Measurements from ENCODE around the gene ENPP1. TPM values are rescaled to one million over a fixed set of nuclear protein-coding genes. Genes with fewer than 3 reads are reported as not detected.

Gene ENPP1
- total and polyA plus RNA-seq, 2 donors (not counting 1 experiment from before 2014, with no cell fraction given) = 48.6 to 85.4 TPM

DNA sequence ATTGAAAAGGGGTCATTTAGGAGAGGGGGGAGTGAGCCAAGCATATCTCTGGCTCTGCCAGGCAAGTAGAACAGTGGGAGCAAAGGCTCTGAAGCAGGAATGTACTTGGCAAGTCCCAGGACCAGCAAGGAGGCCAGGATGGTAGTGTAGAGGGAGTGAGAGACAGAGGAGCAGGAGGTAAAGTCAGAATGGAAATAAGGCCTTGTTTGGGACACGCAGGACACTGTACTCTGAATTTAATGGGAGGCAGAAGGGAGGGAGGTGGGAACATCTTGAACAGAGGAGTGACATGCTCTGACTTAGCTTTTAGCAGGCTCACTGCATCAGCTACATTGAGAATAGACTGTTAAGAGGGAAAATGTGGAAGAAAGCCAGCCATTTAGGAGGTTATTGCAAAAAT, 37.0 kb upstream of the ENPP1 start:
- H3K27ac ChIP-seq (ENCODE audit: insufficient read depth, low read length) = no peak overlapping the region
- no peaks in the 10 kb centered on the region for H3K79me2 ChIP-seq (ENCODE audit: control insufficient read depth, insufficient read depth, low read length)
- H4K20me1 ChIP-seq (ENCODE audit: control insufficient read depth, extremely low read depth, insufficient read depth, low read length) = no peaks in the 10 kb centered on the region
- no peaks in the 10 kb centered on the region for H3K4me1 ChIP-seq (ENCODE audit: control insufficient read depth, extremely low read depth, insufficient read depth, low read length)
- no peaks in the 10 kb centered on the region for H3K9me3 ChIP-seq (ENCODE audit: control insufficient read depth, insufficient read depth, low read depth, low read length)
- no peak overlapping the region for H3K4me3 ChIP-seq (replicated peaks in 1 of 4; ENCODE audit: control extremely low read depth in 1 of 4, insufficient read depth in 1 of 4, low read depth in 3 of 4, low read length in 4 of 4)
- no peak overlapping the region for H3K4me2 ChIP-seq (ENCODE audit: extremely low read depth, insufficient read depth, low read length)
- H3K9ac ChIP-seq (ENCODE audit: insufficient read depth, low read length) = no peak overlapping the region
- DNase-seq (ENCODE audit: low read depth in 2 of 2) = no peak
- no peaks in the 10 kb centered on the region for H3K36me3 ChIP-seq (ENCODE audit: control insufficient read depth, insufficient read depth, low read length)
- no peaks in the 10 kb centered on the region for H3K27me3 ChIP-seq (ENCODE audit: control insufficient read depth, insufficient read depth, low read length)
- TF ChIP-seq EZH2 (IDR thresholded peaks at IDR 0.05; ENCODE audit: low read length, missing control alignments) = no peak
- no peak for TF ChIP-seq CTCF (conservative IDR thresholded peaks at IDR 0.05 in 1 of 2, IDR thresholded peaks at IDR 0.05 in 1 of 2; ENCODE audit: low read depth in 1 of 2, low read length in 2 of 2)
- H2AFZ ChIP-seq (ENCODE audit: low read length) = no peak overlapping the region

GRCh38 chr6:131773284-131773950, 34.4 kb upstream of the ENPP1 start:
- Histone ChIP-seq H3K27me3 (ENCODE audit: control insufficient read depth, insufficient read depth, low read length) (no peaks in the 10 kb centered on the region), H3K36me3 (ENCODE audit: control insufficient read depth, insufficient read depth, low read length) (no peaks in the 10 kb centered on the region), H3K4me2 (ENCODE audit: extremely low read depth, insufficient read depth, low read length) (no peak overlapping the region), H4K20me1 (ENCODE audit: control insufficient read depth, extremely low read depth, insufficient read depth, low read length) (no peaks in the 10 kb centered on the region), H3K4me3 (replicated peaks in 1 of 4; ENCODE audit: control extremely low read depth in 1 of 4, insufficient read depth in 1 of 4, low read depth in 3 of 4, low read length in 4 of 4) (no peak overlapping the region), H3K79me2 (ENCODE audit: control insufficient read depth, insufficient read depth, low read length) (no peaks in the 10 kb centered on the region), H2AFZ (ENCODE audit: low read length) (no peak overlapping the region), H3K9me3 (ENCODE audit: control insufficient read depth, insufficient read depth, low read depth, low read length) (no peaks in the 10 kb centered on the region), H3K4me1 (ENCODE audit: control insufficient read depth, extremely low read depth, insufficient read depth, low read length) (no peaks in the 10 kb centered on the region), H3K9ac (ENCODE audit: insufficient read depth, low read length) (no peak overlapping the region), H3K27ac (ENCODE audit: insufficient read depth, low read length) (no peak overlapping the region)
- no peak for TF ChIP-seq CTCF (conservative IDR thresholded peaks at IDR 0.05 in 1 of 2, IDR thresholded peaks at IDR 0.05 in 1 of 2; ENCODE audit: low read depth in 1 of 2, low read length in 2 of 2)
- no peak for TF ChIP-seq EZH2 (IDR thresholded peaks at IDR 0.05; ENCODE audit: low read length, missing control alignments)
- peak in 1 of 2 donors; percentile 27 for DNase-seq (ENCODE audit: low read depth in 2 of 2)

DNA sequence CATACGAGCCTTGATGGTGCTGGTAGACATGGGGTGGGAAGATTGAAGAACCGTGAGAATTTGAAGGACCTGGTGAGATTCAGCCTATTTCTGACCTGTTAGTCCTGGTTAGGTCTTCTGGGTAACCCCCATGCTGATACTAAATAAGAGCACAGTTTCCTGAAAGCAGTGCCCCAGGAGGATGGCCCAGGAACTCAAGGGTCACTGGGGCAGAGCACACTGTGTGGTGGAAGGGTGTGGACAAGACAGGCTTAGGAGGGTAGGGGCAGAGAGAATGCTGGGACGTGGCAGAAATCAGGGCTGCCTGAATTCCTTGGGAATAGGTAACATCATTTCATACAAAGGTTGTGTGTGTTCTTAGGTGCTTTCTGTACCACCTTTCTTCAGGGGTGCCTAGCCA, 31.9 kb upstream of the ENPP1 start:
- Histone ChIP-seq H3K4me3 (replicated peaks in 1 of 4; ENCODE audit: control extremely low read depth in 1 of 4, insufficient read depth in 1 of 4, low read depth in 3 of 4, low read length in 4 of 4) (no peak overlapping the region), H3K9ac (ENCODE audit: insufficient read depth, low read length) (no peak overlapping the region), H3K4me2 (ENCODE audit: extremely low read depth, insufficient read depth, low read length) (no peak overlapping the region), H3K4me1 (ENCODE audit: control insufficient read depth, extremely low read depth, insufficient read depth, low read length) (no peaks in the 10 kb centered on the region), H3K27ac (ENCODE audit: insufficient read depth, low read length) (no peak overlapping the region), H3K36me3 (ENCODE audit: control insufficient read depth, insufficient read depth, low read length) (no peaks in the 10 kb centered on the region), H3K9me3 (ENCODE audit: control insufficient read depth, insufficient read depth, low read depth, low read length) (no peaks in the 10 kb centered on the region), H2AFZ (ENCODE audit: low read length) (no peak overlapping the region), H4K20me1 (ENCODE audit: control insufficient read depth, extremely low read depth, insufficient read depth, low read length) (no peaks in the 10 kb centered on the region), H3K79me2 (ENCODE audit: control insufficient read depth, insufficient read depth, low read length) (no peaks in the 10 kb centered on the region), H3K27me3 (ENCODE audit: control insufficient read depth, insufficient read depth, low read length) (no peaks in the 10 kb centered on the region)
- TF ChIP-seq EZH2 (IDR thresholded peaks at IDR 0.05; ENCODE audit: low read length, missing control alignments) (no peak), CTCF (conservative IDR thresholded peaks at IDR 0.05 in 1 of 2, IDR thresholded peaks at IDR 0.05 in 1 of 2; ENCODE audit: low read depth in 1 of 2, low read length in 2 of 2) (no peak)
- DNase-seq (ENCODE audit: low read depth in 2 of 2) = no peak
